Spleen (tissue), 7 donors: ENCODE data around the gene TMEM203.

Experiments
- POLR2A ChIP-seq, 3 donors: fragments of 450-650 bp; IDR thresholded peaks; one replicate each; pipeline ENCODE4 v1.5.1; 2017; ENCODE audit warnings: antibody characterized with exemption in 3 of 3, mild to moderate bottlenecking in 1 of 3
- POLR2AphosphoS5 ChIP-seq, 3 donors: sonication (generic); formaldehyde crosslinking; IDR thresholded peaks; one replicate each; pipeline ENCODE4 v1.5.1; 2017; ENCODE audit warnings: antibody characterized with exemption in 3 of 3
- TF ChIP-seq, protein P1 (sequence below), 11 experiments: fragments of 200-600 bp in 7 of 11; fragments of 450-650 bp in 4 of 11; sonication (generic) in 4 of 11; IDR thresholded peaks in 8 of 11; conservative IDR thresholded peaks in 3 of 11; 1 replicate in 7 of 11; 2 replicates in 4 of 11; pipeline versions ENCODE4 v1.4.0 to v1.8.0; 2016 to 2021; ENCODE audit warnings: antibody characterized with exemption in 11 of 11, inconsistent platforms in 4 of 11, mild to moderate bottlenecking in 1 of 11
- donor health status: DM: no; HTN: no; CAD: no; lungs with moderate emphysema.
- donor health status: DM: no; HTN: no; CAD: no.
- donor health status: DM: no; HTN: no; CAD: no.

DNA sequence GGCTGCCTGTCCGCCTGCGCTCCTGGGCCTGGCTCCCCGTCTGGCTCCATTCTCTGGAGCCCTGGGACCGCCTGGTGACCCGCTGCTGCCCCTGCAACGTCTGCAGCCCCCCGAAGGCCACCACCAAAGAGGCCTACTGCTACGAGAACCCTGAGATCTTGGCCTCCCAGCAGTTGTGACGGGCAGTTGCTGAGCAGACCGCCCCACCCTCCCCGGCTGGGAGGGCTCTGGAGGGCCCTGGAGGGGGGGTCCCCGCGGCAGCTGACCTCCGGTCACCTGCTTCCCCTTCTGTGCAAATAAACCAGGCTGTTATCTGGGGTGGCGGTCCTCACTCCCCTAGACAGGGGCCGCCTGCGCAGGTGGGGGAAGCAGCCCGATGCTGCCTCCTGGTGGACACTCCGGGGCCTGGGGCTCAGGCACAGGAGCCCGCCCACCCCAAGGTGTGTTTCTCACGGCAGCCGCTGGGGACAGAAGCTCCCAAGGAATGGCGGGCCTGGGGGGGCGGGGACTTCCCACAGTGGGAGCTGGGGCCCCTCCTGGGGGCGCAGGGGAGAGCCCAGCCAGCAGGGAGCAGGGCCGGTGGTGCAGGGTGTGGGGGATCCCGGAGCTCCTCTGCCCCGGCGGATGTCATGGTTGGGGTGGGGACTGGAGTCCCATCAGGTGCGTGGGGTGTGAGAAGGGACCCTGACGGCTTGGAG is 30.9 kb upstream of the TMEM203 start:
- TF ChIP-seq, protein P1, sequence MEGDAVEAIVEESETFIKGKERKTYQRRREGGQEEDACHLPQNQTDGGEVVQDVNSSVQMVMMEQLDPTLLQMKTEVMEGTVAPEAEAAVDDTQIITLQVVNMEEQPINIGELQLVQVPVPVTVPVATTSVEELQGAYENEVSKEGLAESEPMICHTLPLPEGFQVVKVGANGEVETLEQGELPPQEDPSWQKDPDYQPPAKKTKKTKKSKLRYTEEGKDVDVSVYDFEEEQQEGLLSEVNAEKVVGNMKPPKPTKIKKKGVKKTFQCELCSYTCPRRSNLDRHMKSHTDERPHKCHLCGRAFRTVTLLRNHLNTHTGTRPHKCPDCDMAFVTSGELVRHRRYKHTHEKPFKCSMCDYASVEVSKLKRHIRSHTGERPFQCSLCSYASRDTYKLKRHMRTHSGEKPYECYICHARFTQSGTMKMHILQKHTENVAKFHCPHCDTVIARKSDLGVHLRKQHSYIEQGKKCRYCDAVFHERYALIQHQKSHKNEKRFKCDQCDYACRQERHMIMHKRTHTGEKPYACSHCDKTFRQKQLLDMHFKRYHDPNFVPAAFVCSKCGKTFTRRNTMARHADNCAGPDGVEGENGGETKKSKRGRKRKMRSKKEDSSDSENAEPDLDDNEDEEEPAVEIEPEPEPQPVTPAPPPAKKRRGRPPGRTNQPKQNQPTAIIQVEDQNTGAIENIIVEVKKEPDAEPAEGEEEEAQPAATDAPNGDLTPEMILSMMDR (IDR thresholded peaks at IDR 0.05 in 8 of 11, conservative IDR thresholded peaks at IDR 0.05 in 3 of 11), result peak; percentile 98 to 100 (median 100)
- TF ChIP-seq POLR2A (IDR thresholded peaks at IDR 0.05) (no peak), POLR2AphosphoS5 (IDR thresholded peaks at IDR 0.05) (peak; percentile 48 to 80 (median 67))
